ENCODE measurements around the gene ZNF366.

ZNF366 gene

GRCh38 chr5:72434781-72435437 is 72.3 kb downstream of the ZNF366 start:
- Mint-ChIP-seq H3K4me3 (no peak overlapping the region), H3K4me1 (ENCODE audit: low read depth) (no peaks in the 10 kb centered on the region), H3K9me3 (ENCODE audit: low read depth) (no peaks in the 10 kb centered on the region), H3K27me3 (peaks cover 9% of the 10 kb centered on the region), H3K27ac (no peak overlapping the region), H3K36me3 (no peaks in the 10 kb centered on the region)

GRCh38 chr5:72434056-72434780 is 73.0 kb downstream of the ZNF366 start:
- Mint-ChIP-seq H3K27me3 (peaks cover 9% of the 10 kb centered on the region), H3K36me3 (no peaks in the 10 kb centered on the region), H3K27ac (no peak overlapping the region), H3K4me3 (no peak overlapping the region), H3K9me3 (ENCODE audit: low read depth) (no peaks in the 10 kb centered on the region), H3K4me1 (ENCODE audit: low read depth) (no peaks in the 10 kb centered on the region)

GRCh38 chr5:72433522-72433921 is 73.7 kb downstream of the ZNF366 start:
- Mint-ChIP-seq H3K4me3 (no peak overlapping the region), H3K9me3 (ENCODE audit: low read depth) (no peaks in the 10 kb centered on the region), H3K36me3 (no peaks in the 10 kb centered on the region), H3K27me3 (peaks cover 9% of the 10 kb centered on the region), H3K27ac (no peak overlapping the region), H3K4me1 (ENCODE audit: low read depth) (no peaks in the 10 kb centered on the region)

DNA sequence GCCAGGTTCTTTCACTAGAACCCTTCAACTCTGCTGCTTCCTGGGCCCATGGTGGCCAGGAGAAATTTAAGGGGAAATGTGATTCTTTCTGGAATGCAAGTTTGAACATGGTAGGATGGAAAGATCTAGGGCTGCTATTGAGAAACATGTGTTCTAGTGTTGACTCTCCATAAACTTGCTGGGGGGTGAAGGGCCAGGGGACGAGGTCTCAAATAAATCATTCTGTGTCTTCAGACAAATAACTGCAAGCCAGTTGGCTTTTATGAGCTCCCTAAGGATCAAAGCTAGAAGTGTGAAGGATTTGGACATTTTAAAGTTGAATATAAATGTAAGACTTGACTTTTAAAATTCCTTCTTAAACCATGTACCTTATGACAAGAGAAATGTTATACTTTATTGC is 78.5 kb downstream of the ZNF366 start:
- Mint-ChIP-seq H3K4me1 (ENCODE audit: low read depth) (no peaks in the 10 kb centered on the region), H3K9me3 (ENCODE audit: low read depth) (no peaks in the 10 kb centered on the region), H3K36me3 (no peaks in the 10 kb centered on the region), H3K27me3 (peaks cover 11% of the 10 kb centered on the region), H3K27ac (no peak overlapping the region), H3K4me3 (no peak overlapping the region)

- Mint-ChIP-seq H3K4me3 (no peak overlapping the region), H3K27me3 (peaks cover 9% of the 10 kb centered on the region), H3K4me1 (ENCODE audit: low read depth) (no peaks in the 10 kb centered on the region), H3K27ac (no peak overlapping the region), H3K36me3 (no peaks in the 10 kb centered on the region), H3K9me3 (ENCODE audit: low read depth) (no peaks in the 10 kb centered on the region)
Measured at GRCh38 chr5:72427488-72428437, 79.4 kb downstream of the ZNF366 start.

DNA sequence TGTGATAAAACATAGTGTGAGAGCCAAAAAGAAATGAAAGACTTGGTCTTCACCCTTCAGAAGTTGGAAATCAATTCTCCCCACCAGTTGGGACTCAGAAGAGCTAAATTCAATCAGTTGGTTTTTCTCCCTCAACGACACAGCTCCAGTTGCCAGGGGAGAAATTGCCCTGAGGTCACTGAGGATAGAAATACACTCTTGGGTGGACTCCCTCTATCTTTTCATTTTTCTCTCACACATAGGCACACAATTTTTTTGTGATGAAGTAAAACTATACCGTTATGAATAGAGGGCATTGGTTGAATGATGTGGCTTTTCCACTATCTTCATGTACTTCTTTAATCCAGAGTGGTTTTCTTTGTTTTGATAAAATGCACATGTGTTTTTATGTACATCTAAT is 80.2 kb downstream of the ZNF366 start:
- Mint-ChIP-seq H3K4me1 (ENCODE audit: low read depth) (no peaks in the 10 kb centered on the region), H3K27me3 (peaks cover 8% of the 10 kb centered on the region), H3K9me3 (ENCODE audit: low read depth) (no peaks in the 10 kb centered on the region), H3K36me3 (no peaks in the 10 kb centered on the region), H3K27ac (no peak overlapping the region), H3K4me3 (no peak overlapping the region)

DNA sequence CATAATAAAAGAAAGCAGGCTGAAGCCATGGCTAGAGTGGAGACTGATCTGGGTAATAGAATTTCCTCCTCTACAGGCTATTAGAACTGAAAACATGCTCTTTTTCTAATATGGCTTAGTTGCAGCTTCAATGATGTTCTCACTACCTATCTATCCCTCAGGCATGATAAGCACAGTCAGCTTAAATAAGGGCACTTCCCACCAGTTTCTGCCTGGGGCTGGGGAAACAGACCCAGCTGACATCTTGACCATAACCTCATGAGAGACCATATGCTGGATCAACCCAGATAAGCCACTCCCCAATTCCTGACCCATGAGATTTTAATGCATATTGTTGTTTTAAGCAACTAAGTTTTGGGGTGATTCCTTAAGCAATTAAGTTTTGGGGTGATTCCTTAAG is 81.2 kb downstream of the ZNF366 start:
- H3K9me3 Mint-ChIP-seq (ENCODE audit: low read depth): no peaks in the 10 kb centered on the region
- no peak overlapping the region for H3K4me3 Mint-ChIP-seq
- H3K27me3 Mint-ChIP-seq: peaks cover 4% of the 10 kb centered on the region
- no peaks in the 10 kb centered on the region for H3K36me3 Mint-ChIP-seq
- no peak overlapping the region for H3K27ac Mint-ChIP-seq
- H3K4me1 Mint-ChIP-seq (ENCODE audit: low read depth): no peaks in the 10 kb centered on the region

DNA sequence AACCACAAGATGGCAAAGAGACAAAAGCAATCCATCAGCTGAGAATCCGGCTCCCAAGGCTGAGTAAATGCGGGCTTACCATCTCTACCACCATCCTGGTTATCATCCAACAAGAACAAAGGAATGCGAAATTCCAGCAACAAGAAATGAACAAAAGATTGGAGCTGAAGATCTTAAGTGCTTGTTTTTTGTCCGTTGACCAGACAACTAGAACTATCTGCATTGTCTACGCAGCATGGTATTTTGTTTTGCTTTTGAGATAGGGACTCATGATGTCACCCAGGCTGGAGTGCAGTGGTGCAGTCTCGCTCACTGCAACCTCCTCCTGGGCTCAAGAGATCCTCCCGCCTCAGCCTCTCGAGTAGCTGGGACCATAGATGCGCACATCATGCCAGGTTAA is 88.9 kb downstream of the ZNF366 start:
- H3K4me1 Mint-ChIP-seq (ENCODE audit: low read depth): no peaks in the 10 kb centered on the region

DNA sequence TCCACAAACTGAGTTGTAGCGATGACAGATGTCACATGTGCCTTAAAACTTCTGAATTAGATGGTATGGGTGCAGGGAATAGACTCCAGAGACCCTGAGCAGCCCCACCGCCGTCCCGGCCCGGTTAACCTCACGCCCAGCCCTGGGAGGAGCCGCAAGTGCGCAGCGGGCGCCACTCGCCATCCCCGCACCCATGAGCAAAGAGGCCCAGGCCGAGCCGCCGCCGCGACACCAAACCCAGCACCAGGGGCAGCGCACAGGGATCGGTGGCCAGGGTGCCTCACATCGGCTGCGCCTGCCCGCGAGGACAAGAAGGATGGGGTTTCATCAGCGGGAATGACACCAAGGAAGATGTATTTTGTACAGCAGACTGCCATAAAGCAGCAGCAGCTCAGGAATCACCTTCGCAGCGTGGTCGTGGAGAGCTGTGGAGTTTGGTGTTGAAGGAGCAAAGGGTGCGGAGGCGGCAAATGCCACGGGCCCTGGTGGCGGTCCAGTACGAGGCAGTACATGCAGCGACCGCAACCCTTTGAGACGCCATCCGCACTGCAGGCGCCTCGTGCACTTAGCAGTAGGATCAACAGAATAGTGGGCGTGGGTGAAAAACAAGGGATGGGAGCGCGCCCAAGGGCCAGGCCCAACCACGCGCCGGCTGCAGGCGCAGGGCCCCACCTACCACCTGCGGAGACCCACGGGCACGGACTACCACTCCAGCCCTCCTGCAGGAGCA is 89.7 kb downstream of the ZNF366 start:
- H3K27ac Mint-ChIP-seq: no peak overlapping the region
- H3K4me3 Mint-ChIP-seq: no peak overlapping the region
- no peaks in the 10 kb centered on the region for H3K27me3 Mint-ChIP-seq
- H3K36me3 Mint-ChIP-seq: no peaks in the 10 kb centered on the region
- H3K4me1 Mint-ChIP-seq (ENCODE audit: low read depth): no peaks in the 10 kb centered on the region
- H3K9me3 Mint-ChIP-seq (ENCODE audit: low read depth): no peaks in the 10 kb centered on the region

More for the DNA sequence above, 88.9 kb downstream of the ZNF366 start:
- Mint-ChIP-seq H3K4me3 (no peak overlapping the region), H3K36me3 (no peaks in the 10 kb centered on the region), H3K27me3 (no peaks in the 10 kb centered on the region), H3K27ac (no peak overlapping the region), H3K9me3 (ENCODE audit: low read depth) (no peaks in the 10 kb centered on the region)

GRCh38 chr5:72415616-72416325 is 91.4 kb downstream of the ZNF366 start:
- no peaks in the 10 kb centered on the region for H3K36me3 Mint-ChIP-seq
- no peaks in the 10 kb centered on the region for H3K27me3 Mint-ChIP-seq
- H3K9me3 Mint-ChIP-seq (ENCODE audit: low read depth): no peaks in the 10 kb centered on the region
- H3K4me1 Mint-ChIP-seq (ENCODE audit: low read depth): no peaks in the 10 kb centered on the region
- H3K27ac Mint-ChIP-seq: no peak overlapping the region
- no peak overlapping the region for H3K4me3 Mint-ChIP-seq

DNA sequence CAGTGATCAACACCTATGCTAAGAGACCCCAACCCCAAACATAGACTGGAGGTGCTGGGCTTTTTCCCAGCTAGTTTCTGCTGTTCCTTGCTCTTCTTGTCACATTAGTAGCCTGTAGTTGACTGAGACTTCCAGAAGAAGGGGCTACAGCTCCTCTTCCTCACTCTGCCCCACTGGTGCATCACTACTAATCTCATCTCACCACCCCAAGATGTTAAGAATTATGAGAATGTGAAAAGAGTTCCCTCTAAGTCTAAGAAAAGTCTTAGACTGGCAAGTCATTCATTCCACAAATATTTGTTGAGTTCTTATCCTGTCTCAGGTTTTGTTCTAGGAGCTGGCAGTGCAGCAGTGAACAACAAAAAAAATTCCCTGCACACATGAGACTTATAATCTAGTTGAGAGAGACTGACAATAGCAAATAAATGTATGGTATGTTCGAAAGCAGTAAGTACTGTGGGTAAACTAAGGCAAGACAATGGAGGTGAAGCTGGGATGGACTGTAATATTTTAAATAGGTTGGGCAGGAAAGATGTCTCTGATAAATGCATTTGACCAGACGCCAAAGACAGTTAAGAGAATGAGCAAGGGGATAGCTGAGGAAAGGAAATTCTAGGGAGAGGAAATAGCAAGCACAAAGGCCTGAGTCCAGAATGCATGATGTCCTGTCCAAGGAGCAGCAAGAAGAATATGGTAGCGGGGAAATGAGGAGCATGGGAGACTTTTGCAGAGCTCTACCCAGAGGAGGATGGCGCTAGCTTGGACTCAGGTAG is 94.7 kb downstream of the ZNF366 start:
- Mint-ChIP-seq H3K27ac (no peak overlapping the region), H3K36me3 (no peaks in the 10 kb centered on the region), H3K4me1 (ENCODE audit: low read depth) (no peaks in the 10 kb centered on the region), H3K9me3 (ENCODE audit: low read depth) (no peaks in the 10 kb centered on the region), H3K4me3 (no peak overlapping the region), H3K27me3 (no peaks in the 10 kb centered on the region)

GRCh38 chr5:72410688-72411295 is 96.4 kb downstream of the ZNF366 start:
- Mint-ChIP-seq H3K4me3 (no peak overlapping the region), H3K27me3 (no peaks in the 10 kb centered on the region), H3K27ac (no peak overlapping the region), H3K9me3 (ENCODE audit: low read depth) (no peaks in the 10 kb centered on the region), H3K4me1 (ENCODE audit: low read depth) (no peaks in the 10 kb centered on the region), H3K36me3 (no peaks in the 10 kb centered on the region)

DNA sequence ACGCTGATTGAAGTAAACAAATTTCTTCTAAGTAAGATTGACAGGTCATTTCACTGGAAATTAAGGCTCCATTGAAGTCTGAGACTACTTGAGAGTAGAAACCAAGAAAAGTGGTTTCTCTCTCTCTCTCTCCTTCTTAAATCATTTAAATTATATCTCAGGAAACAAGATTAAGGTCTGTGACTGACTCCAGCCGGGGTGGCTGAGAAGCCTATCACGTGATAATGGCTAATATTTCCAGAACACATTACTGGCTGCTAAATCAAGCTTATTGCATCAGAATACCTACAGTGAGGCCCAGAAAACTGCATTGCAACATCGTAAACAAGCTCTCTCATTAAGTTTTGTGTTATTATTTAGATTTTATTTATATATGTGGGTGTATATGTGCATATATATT is 98.6 kb downstream of the ZNF366 start:
- Mint-ChIP-seq H3K36me3 (no peaks in the 10 kb centered on the region), H3K27ac (no peak overlapping the region), H3K9me3 (ENCODE audit: low read depth) (peaks cover 5% of the 10 kb centered on the region), H3K4me1 (ENCODE audit: low read depth) (no peaks in the 10 kb centered on the region), H3K4me3 (no peak overlapping the region), H3K27me3 (no peaks in the 10 kb centered on the region)

All from activated naive CD8-positive, alpha-beta T cell (primary cell).